PC-3 (cell line): ENCODE data around the gene KLK5. TPM values are rescaled to one million over a fixed set of nuclear protein-coding genes. Genes with fewer than 3 reads are reported as not detected.

Experiments
- ATAC-seq: fragments of 200-7000 bp; cut with Tn5 transposase; 2 replicates; pipeline ENCODE4 v1.9.1; 2020; ENCODE audit warnings: mild to moderate bottlenecking, moderate library complexity
- BruUV-seq: library from RNA; stranded (reverse); fragments of 400-500 nt; replicated peaks from 2 replicates; lab custom pipeline; 2021; lab: Mats Ljungman, UMichigan
- CTCF ChIA-PET: fragments of 300-600 bp; sonication (Branson Sonifier 250); formaldehyde crosslinking; loops from one replicate; lab custom pipeline; 2022; ENCODE audit warnings: antibody characterized with exemption; lab: Charles Lee
- POLR2A ChIA-PET: fragments of 300-600 bp; sonication (Branson Sonifier 250); formaldehyde crosslinking; loops from one replicate; lab custom pipeline; 2022; ENCODE audit warnings: antibody characterized with exemption; ENCODE audit not compliant: unreplicated experiment; lab: Charles Lee
- DNase-seq: peaks from one replicate; pipeline ENCODE4 v3.0.0-alpha.2; 2015
- H2AFZ ChIP-seq: fragments of 300-600 bp; sonication (generic); 2 replicates; pipeline ENCODE4 v1.6.0; 2016; ENCODE audit warnings: antibody characterized with exemption, low read length
- H3F3A ChIP-seq: fragments of 300-600 bp; sonication (generic); one replicate; pipeline ENCODE4 v1.6.0; 2017; ENCODE audit warnings: antibody characterized with exemption, low read length, control low read depth, mild to moderate bottlenecking; ENCODE audit not compliant: unreplicated experiment
- H3K27ac ChIP-seq: fragments of 300-600 bp; sonication (generic); 2 replicates; pipeline ENCODE4 v1.5.1; 2016; ENCODE audit warnings: mild to moderate bottlenecking, low read length
- H3K27me3 ChIP-seq: fragments of 300-600 bp; sonication (generic); 2 replicates; pipeline ENCODE4 v1.6.1; 2016; ENCODE audit warnings: low read length, mixed read lengths
- H3K36me3 ChIP-seq: fragments of 300-600 bp; sonication (generic); 2 replicates; pipeline ENCODE4 v1.6.1; 2016; ENCODE audit warnings: low read depth, mixed run types, low read length, mixed read lengths
- H3K4me1 ChIP-seq: fragments of 300-600 bp; sonication (generic); 2 replicates; pipeline ENCODE4 v1.5.1; 2016; ENCODE audit warnings: low read length; ENCODE audit not compliant: insufficient read depth
- H3K4me2 ChIP-seq: fragments of 300-600 bp; sonication (generic); 2 replicates; pipeline ENCODE4 v1.6.0; 2016; ENCODE audit warnings: low read length
- H3K4me3 ChIP-seq: fragments of 300-600 bp; sonication (generic); 2 replicates; pipeline ENCODE4 v1.5.1; 2016; ENCODE audit warnings: mild to moderate bottlenecking, low read length, mixed read lengths
- H3K79me2 ChIP-seq: fragments of 300-600 bp; sonication (generic); 2 replicates; pipeline ENCODE4 v1.6.1; 2017; ENCODE audit warnings: low read length, mixed read lengths
- H3K9ac ChIP-seq: fragments of 300-600 bp; sonication (generic); 2 replicates; pipeline ENCODE4 v1.6.0; 2016; ENCODE audit warnings: mild to moderate bottlenecking, low read length
- H3K9me2 ChIP-seq: fragments of 300-600 bp; sonication (generic); replicated peaks from 2 replicates; pipeline ENCODE4 v1.6.1; 2016; ENCODE audit warnings: mixed run types, low read length, mixed read lengths
- H3K9me3 ChIP-seq: fragments of 300-600 bp; sonication (generic); 2 replicates; pipeline ENCODE4 v1.6.1; 2016; ENCODE audit warnings: low read length, mixed read lengths
- H4K20me1 ChIP-seq: fragments of 300-600 bp; sonication (generic); 2 replicates; pipeline ENCODE4 v1.6.1; 2016; ENCODE audit warnings: low read length, mixed read lengths
- CTCF ChIP-seq: fragments of 300-600 bp; sonication (generic); conservative IDR thresholded peaks from 2 replicates; pipeline ENCODE4 v1.5.1; 2017; ENCODE audit warnings: antibody characterized with exemption, low read depth, mild to moderate bottlenecking, low read length
- EZH2 ChIP-seq: fragments of 300-600 bp; sonication (generic); IDR thresholded peaks from one replicate; pipeline ENCODE4 v1.6.1; 2017; ENCODE audit warnings: antibody characterized with exemption, mild to moderate bottlenecking, low read length; ENCODE audit not compliant: unreplicated experiment
- EZH2phosphoT487 ChIP-seq: fragments of 300-600 bp; sonication (generic); IDR thresholded peaks from 2 replicates; pipeline ENCODE4 v1.6.1; 2018; ENCODE audit warnings: mild to moderate bottlenecking, antibody characterized with exemption, low read length, borderline replicate concordance
- intact Hi-C: fragments of 100-400 bp; cut with micrococcal nuclease; formaldehyde crosslinking; loops from 2 replicates; pipeline ENCODE4 v1.9.0; 2023
- total RNA-seq: library from RNA; depleted of rRNA; stranded (reverse); fragments of >200 nt; gene quantifications from 2 replicates; pipeline ENCODE4 v1.2.3, GENCODE V29; 2014

KLK5 gene
- total RNA-seq, 1 experiment from 2014 or later, result 59.0 TPM

- Histone ChIP-seq H3K27me3 (0 out of 2 replicates have a peak, but pooled peaks cover 5% of the 10 kb centered on the region), H3K4me3 (no peak overlapping the region), H2AFZ (no peak overlapping the region), H3K36me3 (no peaks in the 10 kb centered on the region), H3K9ac (no peak overlapping the region), H4K20me1 (no peaks in the 10 kb centered on the region), H3F3A (no peaks in the 10 kb centered on the region), H3K9me2 (no peaks in the 10 kb centered on the region), H3K79me2 (no peaks in the 10 kb centered on the region), H3K9me3 (no peaks in the 10 kb centered on the region), H3K27ac (no peak overlapping the region), H3K4me1 (peaks cover 13% of the 10 kb centered on the region), H3K4me2 (no peak overlapping the region)
- ATAC-seq (no peak), DNase-seq (no peak)
- no TSS peak for BruUV-seq
- ChIA-PET POLR2A (no interaction called here), CTCF (interaction anchor here (1.5 kb wide), 1 partner anchor 24 kb away, joined by 3 read pairs; no protein-coding TSS in a partner anchor)
- intact Hi-C loops, result no loop called here
- TF ChIP-seq EZH2phosphoT487, result no peak
- no peak for TF ChIP-seq CTCF
- TF ChIP-seq EZH2, result no peak
These were observed 54.8 kb downstream of the KLK5 start for GRCh38 chr19:50898018-50898417.

GRCh38 chr19:50897612-50898011 lies 55.2 kb downstream of the KLK5 start:
- Histone ChIP-seq H3K79me2 (no peaks in the 10 kb centered on the region), H3K27me3 (0 out of 2 replicates have a peak, but pooled peaks cover 5% of the 10 kb centered on the region), H3K4me2 (no peak overlapping the region), H3K9ac (no peak overlapping the region), H3K9me2 (no peaks in the 10 kb centered on the region), H3F3A (no peaks in the 10 kb centered on the region), H3K4me3 (no peak overlapping the region), H3K9me3 (no peaks in the 10 kb centered on the region), H2AFZ (no peak overlapping the region), H3K4me1 (peaks cover 13% of the 10 kb centered on the region), H3K36me3 (no peaks in the 10 kb centered on the region), H3K27ac (no peak overlapping the region), H4K20me1 (no peaks in the 10 kb centered on the region)
- ChIA-PET CTCF (no interaction called here), POLR2A (no interaction called here)
- no TSS peak for BruUV-seq
- intact Hi-C loops, result no loop called here
- ATAC-seq, result peak; percentile 45; the same call in 1 of the 2 replicates
- peak; percentile 48 for DNase-seq
- TF ChIP-seq EZH2phosphoT487, result no peak
- TF ChIP-seq CTCF, result peak; percentile 53

GRCh38 chr19:50897191-50897607 lies 55.6 kb downstream of the KLK5 start:
- Histone ChIP-seq H3K27me3 (0 out of 2 replicates have a peak, but pooled peaks cover under 1% of the 10 kb centered on the region), H3K4me3 (no peak overlapping the region), H4K20me1 (no peaks in the 10 kb centered on the region), H3K79me2 (no peaks in the 10 kb centered on the region), H2AFZ (no peak overlapping the region), H3K4me2 (no peak overlapping the region; the same call in 1 of the 2 replicates), H3K9me2 (no peaks in the 10 kb centered on the region), H3F3A (no peaks in the 10 kb centered on the region), H3K4me1 (peaks cover 13% of the 10 kb centered on the region), H3K36me3 (no peaks in the 10 kb centered on the region), H3K9ac (no peak overlapping the region), H3K27ac (no peak overlapping the region), H3K9me3 (no peaks in the 10 kb centered on the region)
- no TSS peak for BruUV-seq
- ChIA-PET CTCF (no interaction called here), POLR2A (interaction anchor here (0.6 kb wide), 1 partner anchor 375 kb away, joined by 3 read pairs; no protein-coding TSS in a partner anchor)
- TF ChIP-seq EZH2phosphoT487 (no peak), EZH2 (no peak), CTCF (no peak)
- ATAC-seq, result no peak
- intact Hi-C loops, result no loop called here
- DNase-seq, result no peak
